Right cardiac atrium (tissue), 5 donors: ENCODE results near the gene SMIM35. TPM values are rescaled to one million over a fixed set of nuclear protein-coding genes. Genes with fewer than 3 reads are reported as not detected.
A peak's percentile ranks its signal among the peaks of the same experiment; 100 is the strongest.
"Not testable (repeated sequence)": the region's sequence is repeated elsewhere in the genome, so short reads cannot be mapped to it uniquely, and the experiment has no call there.

ENCODE experiments used
- ATAC-seq, 2 donors: fragments of 200-7000 bp; cut with Tn5 transposase; one replicate each; pipeline versions ENCODE4 v1.8.0 to v1.9.1; 2020; ENCODE audit warnings: moderate library complexity in 2 of 2, mild to moderate bottlenecking in 1 of 2
- DNase-seq, 3 donors: peaks; one replicate each; pipeline ENCODE4 v3.0.0-alpha.2; 2020
- H3K27ac ChIP-seq: one replicate; pipeline ENCODE4 v1.5.1; 2013; ENCODE audit warnings: mild to moderate bottlenecking, low read length, control low read depth, moderate library complexity
- H3K27me3 ChIP-seq: one replicate; pipeline ENCODE4 v1.6.1; 2013; ENCODE audit not compliant: control insufficient read depth, insufficient read depth
- H3K4me1 ChIP-seq: one replicate; pipeline ENCODE4 v1.6.1; 2013; ENCODE audit warnings: low read length; ENCODE audit not compliant: control insufficient read depth, insufficient read depth
- H3K4me3 ChIP-seq: one replicate; pipeline ENCODE4 v1.5.1; 2013; ENCODE audit warnings: low read length, control low read depth
- H3K9me3 ChIP-seq: one replicate; pipeline ENCODE4 v1.6.1; 2013; ENCODE audit warnings: low read length; ENCODE audit not compliant: control insufficient read depth
- WGBS: extraction: QIAGEN DNeasy Blood & Tissue Kit; methylation state at CpG from one replicate; pipeline ENCODE4 v1.1.7; 2013; 5-methylcytosine and 5-hydroxymethylcytosine counted together
- intact Hi-C, 4 donors: fragments of 100-400 bp; cut with DNase I; formaldehyde crosslinking; loops; one replicate each; pipeline versions ENCODE4 v1.11.0 to v1.14.0; 2022 to 2023
- polyA plus RNA-seq: library from polyadenylated mRNA; stranded (reverse); fragments of 200-250 nt; gene quantifications from one replicate; pipeline ENCODE4 v1.2.3, GENCODE V29; 2013
- total RNA-seq, 4 donors: library from RNA; stranded (reverse); fragmentation: NEBNext Ultra II Directional; extraction: Animal tissue kit (Norgen Biotek cat#: 25700); gene quantifications; one replicate each; pipeline ENCODE4 v1.2.1, GENCODE V29; 2021
- donor health status: healthy with polysubstance abuse.
- donor health status: DM: no; HTN: yes; CAD: no.
- donor health status: DM: no; HTN: no; CAD: no.
- donor health status: DM: no; HTN: yes; CAD: no; lungs with severe emphysema.
- donor health status: DM: yes; HTN: yes; CAD: no.

The SMIM35 gene
- total and polyA plus RNA-seq, 5 donors: not detected

GRCh38 chr11:118064956-118065355, 21.8 kb downstream of the SMIM35 start:
- 85% methylated on average over 9 of the region's 9 CpGs for WGBS
- Histone ChIP-seq H3K9me3 (no peaks in the 10 kb centered on the region), H3K27me3 (no peaks in the 10 kb centered on the region), H3K4me1 (no peaks in the 10 kb centered on the region), H3K4me3 (no peak overlapping the region), H3K27ac (no peak overlapping the region)
- DNase-seq (no peak), ATAC-seq (no peak)
- intact Hi-C loops: no loop called here

GRCh38 chr11:118062631-118063030, 24.1 kb downstream of the SMIM35 start:
- H3K27ac ChIP-seq, H3K4me1 ChIP-seq, H3K4me3 ChIP-seq, intact Hi-C loops, ATAC-seq, H3K9me3 ChIP-seq, H3K27me3 ChIP-seq, DNase-seq: not testable (repeated sequence)
- 90% methylated on average over 5 of the region's 5 CpGs for WGBS

GRCh38 chr11:118062181-118062580, 24.6 kb downstream of the SMIM35 start:
- H3K4me1 ChIP-seq, H3K4me3 ChIP-seq, H3K27ac ChIP-seq, ATAC-seq, H3K27me3 ChIP-seq, intact Hi-C loops, DNase-seq, H3K9me3 ChIP-seq: not testable (repeated sequence)
- WGBS: 92% methylated on average over 5 of the region's 5 CpGs

DNA sequence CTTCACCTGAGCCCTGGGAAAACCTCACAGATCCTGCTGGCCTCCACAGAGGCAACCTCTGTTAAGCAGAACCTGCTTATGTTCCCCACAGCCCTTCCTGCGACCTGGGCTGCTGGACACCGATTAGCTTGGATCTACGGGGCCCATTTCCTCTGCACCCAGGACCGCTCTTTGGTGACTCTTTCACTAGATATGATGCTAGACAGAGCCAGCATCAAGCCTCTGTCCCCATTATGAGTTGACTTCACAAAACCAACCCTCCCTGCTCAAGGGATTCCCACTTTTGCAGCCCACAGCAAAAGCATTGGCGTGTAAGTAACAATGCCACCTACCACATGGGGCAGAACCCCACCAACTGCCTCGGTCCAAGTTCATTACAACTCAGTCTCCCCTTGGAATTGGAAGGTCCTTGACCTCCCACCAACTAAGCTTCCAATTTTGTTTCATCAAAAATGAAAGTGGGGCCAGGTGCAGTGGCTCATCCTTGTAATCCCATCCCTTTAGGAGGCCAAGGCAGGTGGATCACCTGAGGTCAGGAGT, 25.1 kb downstream of the SMIM35 start:
- Histone ChIP-seq H3K27ac (no peak overlapping the region), H3K9me3 (no peaks in the 10 kb centered on the region), H3K4me1 (no peaks in the 10 kb centered on the region), H3K27me3 (no peaks in the 10 kb centered on the region), H3K4me3 (no peak overlapping the region)
- DNase-seq (no peak), ATAC-seq (no peak)
- intact Hi-C loops: no loop called here
- 91% methylated on average over 6 of the region's 6 CpGs for WGBS

DNA sequence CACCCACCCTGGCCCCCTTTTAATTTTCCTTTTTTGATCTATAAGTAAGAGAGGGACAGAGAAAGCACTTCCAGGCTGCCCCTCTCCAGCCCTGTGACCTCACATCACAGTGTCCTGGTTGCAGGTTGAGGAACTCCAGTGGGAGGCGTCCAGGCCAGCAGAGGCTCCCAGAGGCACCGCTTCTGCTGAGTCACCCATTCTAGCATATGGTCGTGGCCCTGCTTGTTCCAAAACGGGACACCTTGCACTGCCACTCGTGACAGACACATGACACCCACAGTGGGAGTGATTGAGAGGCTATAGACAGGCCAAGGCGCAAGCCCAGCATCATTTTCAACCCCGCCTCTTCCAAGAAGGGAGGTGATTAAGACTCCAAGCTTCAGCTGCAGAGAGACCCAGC, 25.9 kb downstream of the SMIM35 start:
- DNase-seq (peak in 1 of 3 donors; percentile 67), ATAC-seq (peak; percentile 61 to 73)
- intact Hi-C loops: no loop called here
- H3K27me3 ChIP-seq: no peaks in the 10 kb centered on the region
- no peaks in the 10 kb centered on the region for H3K4me1 ChIP-seq
- H3K27ac ChIP-seq: no peak overlapping the region
- H3K4me3 ChIP-seq: no peak overlapping the region
- H3K9me3 ChIP-seq: no peaks in the 10 kb centered on the region
- WGBS: 43% methylated on average over 7 of the region's 7 CpGs

DNA sequence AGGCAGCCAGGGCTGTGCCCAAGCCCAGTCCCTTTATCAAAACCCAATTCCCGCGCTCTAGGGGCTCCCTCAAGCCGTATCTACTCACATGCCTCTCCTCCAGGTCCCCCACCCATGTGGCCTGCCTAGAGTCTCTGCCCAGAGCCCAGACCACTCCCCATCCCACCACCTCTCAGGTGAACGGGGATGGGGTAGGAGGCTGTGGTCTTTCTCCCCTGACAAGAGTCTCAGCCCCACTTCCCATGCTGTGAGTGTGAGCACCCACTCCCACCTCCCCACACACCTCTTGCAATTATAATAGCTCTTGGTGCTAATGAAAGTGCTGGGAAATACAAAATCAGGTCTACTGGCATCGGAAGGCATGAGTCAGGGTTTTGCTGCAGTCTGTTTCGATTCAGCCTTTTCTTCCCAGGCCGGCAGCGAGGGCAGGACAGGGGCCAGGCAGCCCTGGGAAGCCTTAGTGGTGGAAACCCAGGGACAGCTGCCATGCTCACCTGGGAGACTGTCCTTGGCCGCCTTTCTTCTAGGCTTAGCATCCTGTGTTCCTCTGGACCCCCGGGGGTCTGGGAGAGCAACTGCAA, 26.6 kb downstream of the SMIM35 start:
- H3K4me3 ChIP-seq: no peak overlapping the region
- intact Hi-C loops: no loop called here
- no peaks in the 10 kb centered on the region for H3K9me3 ChIP-seq
- H3K27me3 ChIP-seq: no peaks in the 10 kb centered on the region
- no peak overlapping the region for H3K27ac ChIP-seq
- ATAC-seq (peak in 1 of 2 donors; percentile 5), DNase-seq (no peak)
- no peaks in the 10 kb centered on the region for H3K4me1 ChIP-seq
- 89% methylated on average over 10 of the region's 10 CpGs for WGBS

GRCh38 chr11:118059246-118059940, 27.4 kb downstream of the SMIM35 start:
- H3K4me3 ChIP-seq: no peak overlapping the region
- WGBS: 86% methylated on average over 11 of the region's 11 CpGs
- no peak overlapping the region for H3K27ac ChIP-seq
- H3K27me3 ChIP-seq: no peaks in the 10 kb centered on the region
- H3K4me1 ChIP-seq: no peaks in the 10 kb centered on the region
- H3K9me3 ChIP-seq: no peaks in the 10 kb centered on the region
- ATAC-seq: peak in 1 of 2 donors; percentile 19
- no peak for DNase-seq
- intact Hi-C loops: loop anchor here in 2 of 4 donors (10.0 kb wide), 4 partner anchors 115 to 635 kb away; no protein-coding TSS in a partner anchor

DNA sequence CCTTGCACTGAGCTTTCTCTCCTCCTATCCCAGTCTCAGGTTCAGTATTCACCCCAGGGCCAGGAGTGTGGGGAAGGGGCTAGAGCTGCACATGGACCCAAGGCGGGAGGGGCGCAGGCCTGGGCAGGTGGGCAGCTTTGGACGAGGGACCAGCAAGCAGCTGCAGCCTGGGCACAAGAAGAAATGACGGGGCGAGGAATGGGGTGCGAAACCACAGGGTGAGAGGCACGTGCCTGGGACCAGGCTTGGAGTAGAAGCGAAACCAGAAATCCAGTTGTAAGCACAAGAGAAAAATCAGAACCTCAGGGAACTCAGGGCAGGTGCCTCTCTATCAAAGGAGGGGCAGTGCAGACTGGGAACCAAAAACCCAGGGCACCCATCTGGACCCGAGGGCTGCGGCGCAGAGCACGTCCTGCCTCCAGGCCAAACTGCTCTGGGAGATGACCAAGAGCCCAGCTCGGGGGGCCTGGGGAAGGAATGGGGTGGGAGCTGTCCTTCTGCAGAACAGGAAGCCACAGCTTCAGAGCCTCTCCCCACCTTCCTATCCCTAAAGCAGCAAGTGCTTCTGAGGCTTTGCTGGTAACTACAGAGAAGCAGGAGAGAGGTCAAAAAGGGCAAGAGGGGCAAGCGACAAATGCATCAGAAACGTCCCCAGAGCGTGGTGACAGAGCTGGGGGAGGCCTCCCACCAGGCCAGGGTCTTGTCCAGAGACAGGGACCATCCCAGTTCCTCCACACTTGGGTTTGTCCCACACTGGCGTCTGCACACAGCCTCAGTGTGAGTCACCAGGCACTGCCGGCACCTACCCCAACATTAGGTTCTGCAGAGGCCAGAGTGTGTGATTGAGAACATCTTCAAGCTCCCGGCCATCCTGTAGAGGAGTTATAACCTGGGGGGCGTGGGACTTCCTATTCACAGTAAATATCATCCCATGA, 28.2 kb downstream of the SMIM35 start:
- no peak overlapping the region for H3K27ac ChIP-seq
- H3K4me3 ChIP-seq: no peak overlapping the region
- ATAC-seq: no peak
- intact Hi-C loops: loop anchor here in 2 of 4 donors (10.0 kb wide), 4 partner anchors 114 to 634 kb away; no protein-coding TSS in a partner anchor
- H3K27me3 ChIP-seq: no peaks in the 10 kb centered on the region
- WGBS: 79% methylated on average over 20 of the region's 20 CpGs
- H3K4me1 ChIP-seq: no peaks in the 10 kb centered on the region
- no peak for DNase-seq
- no peaks in the 10 kb centered on the region for H3K9me3 ChIP-seq

GRCh38 chr11:118057251-118058145, 29.3 kb downstream of the SMIM35 start:
- ATAC-seq (no peak), DNase-seq (no peak)
- Histone ChIP-seq H3K27ac (no peak overlapping the region), H3K4me1 (no peaks in the 10 kb centered on the region), H3K27me3 (no peaks in the 10 kb centered on the region), H3K9me3 (no peaks in the 10 kb centered on the region), H3K4me3 (no peak overlapping the region)
- intact Hi-C loops: loop anchor here in 2 of 4 donors (10.0 kb wide), 4 partner anchors 113 to 633 kb away; no protein-coding TSS in a partner anchor
- WGBS: 81% methylated on average over 14 of the region's 14 CpGs

DNA sequence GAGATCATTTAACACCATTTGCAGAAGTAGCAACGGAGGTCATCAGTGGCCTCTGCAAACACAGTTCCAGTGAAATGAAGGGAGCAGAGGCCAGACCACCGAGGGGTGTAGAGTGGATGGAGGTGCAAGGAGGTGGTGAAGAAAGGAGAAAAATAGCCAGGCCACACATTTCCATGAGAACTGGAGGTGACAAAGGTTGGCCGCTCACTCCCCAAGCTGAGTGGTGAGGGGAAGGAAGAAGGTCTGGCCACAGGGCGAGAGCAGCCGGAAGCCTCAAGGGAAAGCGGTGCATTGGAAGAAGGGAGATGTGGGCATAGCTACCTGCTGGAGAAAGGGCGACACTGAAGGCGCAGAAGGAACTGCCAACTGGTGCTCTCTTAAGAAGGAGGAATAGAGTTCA, 30.0 kb downstream of the SMIM35 start:
- intact Hi-C loops: loop anchor here in 2 of 4 donors (10.0 kb wide), 4 partner anchors 112 to 632 kb away; no protein-coding TSS in a partner anchor
- no peak for DNase-seq

More for the DNA sequence above, 30.0 kb downstream of the SMIM35 start:
- Histone ChIP-seq H3K4me1 (no peaks in the 10 kb centered on the region), H3K4me3 (no peak overlapping the region), H3K27ac (no peak overlapping the region), H3K9me3 (no peaks in the 10 kb centered on the region), H3K27me3 (no peaks in the 10 kb centered on the region)
- 80% methylated on average over 8 of the region's 8 CpGs for WGBS
- ATAC-seq: no peak
